Transverse colon (tissue), 4 donors: ENCODE results near the gene GALNT10. TPM values are rescaled to one million over a fixed set of nuclear protein-coding genes. Genes with fewer than 3 reads are reported as not detected.

Source experiments
- DNase-seq: peaks from one replicate; pipeline ENCODE4 v3.0.0-alpha.2; 2019
- H3K27ac ChIP-seq, 4 donors: fragments of 200-600 bp; sonication (generic); 2 replicates each; pipeline ENCODE4 v1.5.1; 2016 to 2018; ENCODE audit warnings: inconsistent platforms in 4 of 4
- H3K27me3 ChIP-seq: fragments of 200-600 bp; sonication (generic); 2 replicates; pipeline ENCODE4 v1.5.1; 2017; ENCODE audit warnings: inconsistent platforms
- H3K36me3 ChIP-seq, 4 donors: fragments of 200-600 bp; sonication (generic); 2 replicates each; pipeline ENCODE4 v1.5.1; 2017 to 2019; ENCODE audit warnings: inconsistent platforms in 4 of 4
- H3K4me1 ChIP-seq, 4 donors: fragments of 200-600 bp; sonication (generic); 2 replicates each; pipeline ENCODE4 v1.5.1; 2017 to 2020; ENCODE audit warnings: inconsistent platforms in 4 of 4
- H3K4me3 ChIP-seq, 4 donors: fragments of 200-600 bp; sonication (generic); 1 replicate in 1 of 4; 2 replicates in 3 of 4; pipeline versions ENCODE4 v1.5.1 to v1.6.1; 2017 to 2019; ENCODE audit warnings: inconsistent platforms in 4 of 4
- H3K9me3 ChIP-seq, 2 donors: fragments of 200-600 bp; sonication (generic); 2 replicates each; pipeline ENCODE4 v1.5.1; 2017 to 2019; ENCODE audit warnings: inconsistent platforms in 2 of 2
- CTCF ChIP-seq, 5 experiments: fragments of 200-600 bp in 3 of 5; fragments of 450-650 bp in 2 of 5; sonication (generic) in 3 of 5; IDR thresholded peaks; 1 replicate in 2 of 5; 2 replicates in 3 of 5; pipeline ENCODE4 v1.5.1; 2016 to 2017; ENCODE audit warnings: antibody characterized with exemption in 5 of 5, inconsistent platforms in 3 of 5, mild to moderate bottlenecking in 2 of 5, moderate library complexity in 1 of 5
- EP300 ChIP-seq: sonication (generic); formaldehyde crosslinking; IDR thresholded peaks from one replicate; pipeline ENCODE4 v1.6.1; 2017; ENCODE audit warnings: antibody characterized with exemption, low read depth
- POLR2A ChIP-seq: fragments of 450-650 bp; IDR thresholded peaks from one replicate; pipeline ENCODE4 v1.6.1; 2016; ENCODE audit warnings: antibody characterized with exemption, mild to moderate bottlenecking, moderate library complexity
- POLR2AphosphoS5 ChIP-seq, 3 donors: sonication (generic); formaldehyde crosslinking; IDR thresholded peaks; one replicate each; pipeline ENCODE4 v1.6.1; 2016; ENCODE audit warnings: antibody characterized with exemption in 3 of 3
- WGBS, 2 donors: methylation state at CpG; one replicate each; pipeline ENCODE4 v1.1.5; 2018; ENCODE audit warnings: low coverage in 1 of 2; 5-methylcytosine and 5-hydroxymethylcytosine counted together
- in situ Hi-C, 4 donors: fragments of 200-750 bp; cut with MboI; loops; one replicate each; pipeline versions ENCODE4 v1.15.0 to v1.15.1; 2017; ENCODE audit warnings: low sequenced_read_pairs in 3 of 4, low pct_ligation_motif_present in 1 of 4, low pct_unique_long_range_greater_than_20kb in 1 of 4
- intact Hi-C: fragments of 100-400 bp; cut with DNase I; formaldehyde crosslinking; loops from one replicate; pipeline ENCODE4 v1.15.1; 2023; ENCODE audit warnings: low total_unique reads
- total RNA-seq, 4 donors: library from RNA; depleted of rRNA; stranded (reverse); fragments of >200 nt; gene quantifications; one replicate each; pipeline ENCODE4 v1.1.0, GENCODE V29; 2016

GALNT10 gene
- total RNA-seq, 4 donors from 2014 or later: 18.7 to 142 (median 39.3) TPM

- no peak overlapping the region for H3K4me3 ChIP-seq
- no peaks in the 10 kb centered on the region for H3K9me3 ChIP-seq
- peaks cover 14 to 31% (median 18%) of the 10 kb centered on the region in 4 donors for H3K4me1 ChIP-seq
- WGBS, 2 donors: 76 to 86% methylated on average over 1 to 2 of the region's 2 CpGs
- no peak for TF ChIP-seq CTCF (IDR thresholded peaks at IDR 0.05)
- TF ChIP-seq EP300: no peak
- TF ChIP-seq POLR2A: no peak
- no peak for TF ChIP-seq POLR2AphosphoS5 (IDR thresholded peaks at IDR 0.05)
- in situ Hi-C loops (no loop called here), intact Hi-C loops (no loop called here)
- DNase-seq: no peak
- H3K27me3 ChIP-seq: no peaks in the 10 kb centered on the region
- H3K27ac ChIP-seq: no peak overlapping the region
- H3K36me3 ChIP-seq: no peaks in the 10 kb centered on the region
These were observed 93.9 kb downstream of the GALNT10 start for GRCh38 chr5:154284433-154284832.

DNA sequence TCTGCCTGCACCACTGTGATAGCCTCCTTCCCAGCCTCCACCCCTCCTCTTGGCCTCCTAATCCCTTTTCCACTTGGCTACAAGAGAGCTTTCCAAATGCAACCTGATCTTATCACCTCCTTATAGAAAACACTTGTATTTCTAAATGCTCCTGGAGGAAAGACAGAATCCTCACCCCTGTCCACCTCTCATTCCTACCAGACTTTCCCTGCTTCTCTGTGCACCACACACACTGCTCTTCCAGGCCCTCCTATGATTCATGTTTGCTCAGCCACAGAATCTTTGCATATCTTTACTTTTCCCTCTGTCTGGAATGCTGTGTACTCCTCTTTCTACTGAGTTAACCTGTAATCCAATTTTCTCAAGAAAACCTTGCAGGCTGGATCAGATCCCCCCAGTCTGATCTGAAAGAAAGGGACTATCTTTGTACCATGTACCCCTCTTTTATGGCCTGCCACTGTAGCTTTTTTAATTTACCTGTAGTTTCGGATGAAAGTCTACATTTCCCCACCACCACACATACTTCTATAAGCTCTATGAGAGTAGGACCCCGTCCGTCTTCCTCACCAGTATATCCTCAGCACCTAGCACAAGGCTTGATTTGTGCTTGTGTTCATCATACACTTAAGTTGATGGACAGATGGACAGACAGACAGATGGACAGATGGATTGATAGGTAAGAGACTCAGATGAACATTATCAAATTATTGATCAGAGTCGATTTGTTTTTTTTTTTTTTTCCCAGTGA is 95.3 kb downstream of the GALNT10 start:
- intact Hi-C loops (no loop called here), in situ Hi-C loops (no loop called here)
- Histone ChIP-seq H3K4me3 (no peak overlapping the region), H3K4me1 (peaks cover 14 to 31% (median 18%) of the 10 kb centered on the region in 4 donors), H3K36me3 (no peaks in the 10 kb centered on the region), H3K9me3 (no peaks in the 10 kb centered on the region), H3K27me3 (no peaks in the 10 kb centered on the region), H3K27ac (no peak overlapping the region)
- 74 to 82% methylated on average over 4 of the region's 4 CpGs for WGBS, 2 donors
- DNase-seq: no peak
- TF ChIP-seq CTCF (IDR thresholded peaks at IDR 0.05) (no peak), EP300 (no peak), POLR2AphosphoS5 (IDR thresholded peaks at IDR 0.05) (no peak), POLR2A (no peak)

DNA sequence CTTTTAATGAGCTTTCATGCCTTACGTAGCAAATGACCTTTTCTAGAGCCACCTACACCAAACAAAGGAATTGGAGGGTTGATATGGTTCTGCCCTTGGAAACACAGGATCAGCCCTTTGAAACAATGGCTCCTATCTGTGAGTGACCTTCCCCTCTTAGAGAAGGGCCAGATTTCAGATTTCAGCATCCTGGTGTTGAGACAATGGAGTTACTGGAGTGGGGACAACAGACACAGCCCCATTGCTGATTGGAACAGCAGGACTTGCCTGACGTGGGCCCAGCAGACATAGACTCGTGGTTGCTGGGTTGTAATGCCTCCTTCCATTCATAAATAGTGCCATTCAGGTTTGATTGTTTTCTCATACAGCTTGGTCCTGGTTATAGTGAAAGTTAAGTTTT is 96.0 kb downstream of the GALNT10 start:
- intact Hi-C loops (no loop called here), in situ Hi-C loops (no loop called here)
- no peaks in the 10 kb centered on the region for H3K27me3 ChIP-seq
- no peaks in the 10 kb centered on the region for H3K9me3 ChIP-seq
- H3K4me1 ChIP-seq: peaks cover 14 to 31% (median 18%) of the 10 kb centered on the region in 4 donors
- 50 to 62% methylated on average over 1 to 3 of the region's 3 CpGs for WGBS, 2 donors
- TF ChIP-seq CTCF (IDR thresholded peaks at IDR 0.05) (no peak), POLR2A (no peak), EP300 (no peak), POLR2AphosphoS5 (IDR thresholded peaks at IDR 0.05) (no peak)
- no peak overlapping the region for H3K4me3 ChIP-seq
- DNase-seq: no peak
- H3K36me3 ChIP-seq: no peaks in the 10 kb centered on the region
- H3K27ac ChIP-seq: peak overlapping the region in 3 of 4 donors; percentile 8 to 57 (median 40)

DNA sequence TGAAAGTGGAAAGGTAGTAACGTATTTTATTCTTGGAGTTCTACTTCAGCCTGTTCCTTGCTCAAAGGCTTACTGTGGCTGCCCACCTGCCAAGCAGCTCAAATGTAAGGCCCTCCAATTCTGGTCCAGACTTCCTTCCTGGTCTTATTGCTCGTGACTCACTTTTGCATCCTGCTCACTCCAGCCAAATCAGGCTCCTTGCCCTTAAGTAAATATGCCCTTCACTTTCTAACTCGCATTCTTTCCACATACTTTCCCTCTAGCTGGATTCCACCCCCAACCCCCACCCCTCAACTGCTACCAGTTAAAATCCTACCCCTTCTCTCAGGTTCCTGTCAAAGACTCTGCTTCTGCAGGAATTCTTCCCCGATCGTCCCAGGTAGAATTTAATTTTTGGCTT is 96.6 kb downstream of the GALNT10 start:
- Histone ChIP-seq H3K36me3 (no peaks in the 10 kb centered on the region), H3K27me3 (no peaks in the 10 kb centered on the region), H3K9me3 (no peaks in the 10 kb centered on the region), H3K4me1 (peaks cover 14 to 31% (median 18%) of the 10 kb centered on the region in 4 donors), H3K27ac (peak overlapping the region in 3 of 4 donors; percentile 8 to 57 (median 40)), H3K4me3 (no peak overlapping the region)
- 39 to 54% methylated on average over 5 of the region's 5 CpGs for WGBS, 2 donors
- DNase-seq: no peak
- intact Hi-C loops (no loop called here), in situ Hi-C loops (no loop called here)
- TF ChIP-seq CTCF (IDR thresholded peaks at IDR 0.05): no peak
